A375 (cell line): ENCODE data around the gene GUCA2A. TPM values are rescaled to one million over a fixed set of nuclear protein-coding genes. Genes with fewer than 3 reads are reported as not detected.

Source experiments
- total RNA-seq: library from RNA; depleted of rRNA; stranded (reverse); fragments of >200 nt; shearing (Covaris generic); gene quantifications from 2 replicates; pipeline ENCODE4 v1.2.3, GENCODE V29; 2014; rRNA removed

Gene GUCA2A
- not detected in 2 replicates for total RNA-seq

GRCh38 chr1:42164551-42165420 is at the start of gene GUCA2A:
Gene GUCA2A, minus strand, starts transcription at chr1:42164745. Its CDS starts 33 bp downstream, at chr1:42164712.

GRCh38 chr1:42152907-42153600 is 11.5 kb downstream of the GUCA2A start, which contains the start of gene GUCA2B:
Gene GUCA2B, plus strand, starts transcription at chr1:42153410. Its CDS starts 41 bp downstream, at chr1:42153451.

Other genes with a start within 250 kb of the GUCA2A start
- 16.4 and 20.1 TPM in 2 replicates for gene HIVEP3, start 245.8 kb downstream of the GUCA2A start, total RNA-seq
- gene GUCA2B, start 11.3 kb downstream of the GUCA2A start, total RNA-seq: not detected in 2 replicates
- gene FOXJ3, start 170.5 kb upstream of the GUCA2A start, total RNA-seq: 31.0 and 31.1 TPM in 2 replicates
- gene RIMKLA, start 216.0 kb upstream of the GUCA2A start, total RNA-seq: under 0.01 and 0.05 TPM in 2 replicates